CD4-positive, alpha-beta T cell treated with Interleukin-10 for 1 hour (primary cell): ENCODE data around the gene LTBP2.

ENCODE experiments used
- DNase-seq: peaks from one replicate; pipeline ENCODE4 v3.0.0-alpha.2; 2020

LTBP2 gene

GRCh38 chr14:74610866-74611649, 979 bp downstream of the LTBP2 start:
- DNase-seq: no peak

- DNase-seq: no peak
Observed at GRCh38 chr14:74610199-74610865, 1.7 kb downstream of the LTBP2 start.

- DNase-seq: no peak
Observed at GRCh38 chr14:74609721-74610120, 2.3 kb downstream of the LTBP2 start.

GRCh38 chr14:74608959-74609611, 3.0 kb downstream of the LTBP2 start:
- DNase-seq: peak; percentile 88

- no peak for DNase-seq
Observed at GRCh38 chr14:74606727-74607126, 5.3 kb downstream of the LTBP2 start.

GRCh38 chr14:74605531-74606223, 6.4 kb downstream of the LTBP2 start:
- DNase-seq: no peak

- no peak for DNase-seq
Observed at GRCh38 chr14:74604911-74605310, 7.1 kb downstream of the LTBP2 start.

- no peak for DNase-seq
Observed at GRCh38 chr14:74604157-74604556, 7.9 kb downstream of the LTBP2 start.

- DNase-seq: no peak
Observed at GRCh38 chr14:74601982-74602381, 10.1 kb downstream of the LTBP2 start.

- DNase-seq: no peak
Observed at GRCh38 chr14:74599946-74600345, 12.1 kb downstream of the LTBP2 start.

- DNase-seq: no peak
Observed at GRCh38 chr14:74599321-74599761, 12.7 kb downstream of the LTBP2 start.

- no peak for DNase-seq
Observed at GRCh38 chr14:74596741-74597450, 15.1 kb downstream of the LTBP2 start.

GRCh38 chr14:74595006-74595735, 16.9 kb downstream of the LTBP2 start:
- no peak for DNase-seq

- DNase-seq: no peak
Observed at GRCh38 chr14:74594606-74595005, 17.4 kb downstream of the LTBP2 start.

GRCh38 chr14:74594029-74594428, 18.0 kb downstream of the LTBP2 start:
- no peak for DNase-seq

- DNase-seq: no peak
Observed at GRCh38 chr14:74593241-74593953, 18.6 kb downstream of the LTBP2 start.

- DNase-seq: no peak
Observed at GRCh38 chr14:74592476-74593201, 19.4 kb downstream of the LTBP2 start.

GRCh38 chr14:74591899-74592298, 20.1 kb downstream of the LTBP2 start:
- no peak for DNase-seq

- no peak for DNase-seq
Observed at GRCh38 chr14:74591394-74591793, 20.6 kb downstream of the LTBP2 start.

- DNase-seq: no peak
Observed at GRCh38 chr14:74589291-74589879, 22.7 kb downstream of the LTBP2 start.
